COLO668 (cell line): Measurements from ENCODE around the gene CTNNA1.

Experiments used
- DNase-seq: peaks from one replicate; lab custom pipeline; 2025; ENCODE audit not compliant: unreplicated experiment; lab: John Stamatoyannopoulos, UW

The CTNNA1 gene

DNA sequence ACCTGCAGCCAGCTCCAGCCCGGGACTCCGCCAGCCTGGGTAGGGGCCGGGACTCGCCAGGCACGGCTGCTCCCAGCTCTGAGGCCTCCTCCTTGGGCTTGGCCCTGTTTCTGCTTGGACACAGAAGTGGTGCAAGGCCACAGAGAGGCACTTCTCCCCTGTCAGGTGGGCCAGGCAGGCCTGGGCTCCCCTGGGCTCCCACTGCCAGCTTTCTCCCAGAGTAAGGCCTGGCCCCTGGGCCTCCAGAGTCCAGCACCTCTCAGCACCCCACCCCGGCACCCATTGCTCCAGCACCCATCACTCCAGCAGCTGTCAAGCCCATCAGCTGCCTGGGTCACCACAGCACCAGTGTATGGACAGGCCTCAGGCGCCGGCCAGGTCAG, 193.0 kb downstream of the CTNNA1 start:
- DNase-seq = no peak

DNA sequence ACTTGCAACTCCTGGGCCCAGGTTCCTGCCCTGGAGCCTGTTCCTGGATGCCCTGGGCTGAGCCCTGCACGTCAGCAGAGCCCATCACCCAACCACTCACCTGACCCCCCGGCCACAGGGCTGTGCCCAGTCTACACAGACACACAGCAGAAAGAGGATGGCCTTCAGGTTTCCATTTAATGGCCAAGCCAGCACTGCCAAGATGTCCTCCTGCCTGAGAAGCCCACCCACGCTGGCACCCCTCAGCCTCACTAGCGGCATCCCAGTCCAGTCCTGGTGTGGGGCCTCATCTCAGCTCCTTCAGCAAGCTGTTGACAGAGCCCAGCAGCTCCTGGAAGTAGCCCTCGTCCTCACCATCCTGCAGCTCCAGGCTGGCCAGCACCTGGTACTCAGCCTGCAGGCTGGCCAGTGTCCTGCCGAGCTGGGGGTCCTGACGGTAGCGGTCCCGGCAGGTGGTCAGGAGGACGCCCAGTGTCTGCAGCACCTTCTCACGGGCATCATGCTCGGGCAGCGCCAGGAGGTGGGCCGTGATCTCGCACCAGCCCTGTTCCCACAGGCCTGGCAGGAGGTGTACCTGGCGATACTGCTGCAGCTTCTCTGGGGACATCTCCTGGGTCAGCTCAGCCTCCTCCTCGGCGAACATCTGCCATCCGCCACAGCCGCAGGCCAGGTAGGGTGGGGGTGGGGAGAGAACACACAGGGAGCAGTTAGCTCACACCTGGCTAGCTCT, 193.8 kb downstream of the CTNNA1 start:
- DNase-seq = no peak

GRCh38 chr5:138947780-138948179, 194.6 kb downstream of the CTNNA1 start:
- DNase-seq = no peak

DNA sequence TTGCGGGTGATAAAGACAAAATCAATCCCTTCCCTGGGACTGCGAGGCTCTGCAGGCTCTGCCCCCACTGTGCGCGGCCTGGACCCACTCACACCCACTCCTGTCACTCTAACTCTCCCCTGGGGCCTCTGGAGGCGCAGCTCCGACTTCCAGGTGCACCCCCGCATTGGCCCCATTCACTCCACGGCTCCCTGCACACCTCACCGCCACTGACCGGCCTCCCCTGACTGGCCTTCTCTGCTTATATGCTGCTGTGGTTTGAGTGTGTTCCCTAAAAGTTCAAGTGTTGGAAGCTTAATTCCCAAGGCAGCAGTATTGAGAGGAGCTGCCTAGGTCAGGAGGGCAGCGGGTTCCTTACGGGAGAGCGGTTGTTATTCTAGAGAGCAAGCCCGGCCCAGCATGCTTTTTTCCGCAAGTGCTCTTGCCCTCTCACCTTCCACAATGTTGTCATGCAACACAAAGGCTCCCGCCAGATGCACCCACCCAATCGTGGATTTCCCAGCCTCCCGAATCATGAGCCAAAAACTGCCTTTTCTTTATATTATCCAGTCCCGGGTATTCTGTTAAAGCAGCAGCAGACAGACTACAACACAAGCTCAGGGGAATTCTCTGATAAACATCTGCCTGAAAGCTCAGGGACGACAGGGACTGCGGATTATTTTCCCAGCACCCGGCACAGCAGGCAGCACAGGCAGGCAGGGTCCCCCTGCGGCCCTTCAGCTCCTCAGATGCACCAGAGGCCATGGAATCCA, 195.4 kb downstream of the CTNNA1 start:
- DNase-seq = no peak

DNA sequence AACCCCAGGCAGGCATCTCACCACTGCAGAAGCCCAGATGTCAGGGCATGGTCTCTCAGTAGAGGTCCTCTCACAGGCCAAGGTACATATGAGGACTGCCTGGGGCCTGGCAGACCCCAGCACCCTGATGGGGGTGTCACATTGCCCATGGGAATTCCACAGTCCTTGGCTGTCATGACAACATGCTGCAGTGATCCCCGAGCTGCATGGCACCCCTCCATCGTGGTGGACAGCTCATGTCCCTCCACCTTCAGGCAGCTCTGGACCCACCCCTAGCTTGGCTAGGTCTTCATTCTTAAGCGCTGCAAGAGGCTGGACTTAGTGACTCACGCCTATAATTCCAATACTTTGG, 196.0 kb downstream of the CTNNA1 start:
- no peak for DNase-seq

GRCh38 chr5:138949988-138950387, 196.8 kb downstream of the CTNNA1 start:
- no peak for DNase-seq

DNA sequence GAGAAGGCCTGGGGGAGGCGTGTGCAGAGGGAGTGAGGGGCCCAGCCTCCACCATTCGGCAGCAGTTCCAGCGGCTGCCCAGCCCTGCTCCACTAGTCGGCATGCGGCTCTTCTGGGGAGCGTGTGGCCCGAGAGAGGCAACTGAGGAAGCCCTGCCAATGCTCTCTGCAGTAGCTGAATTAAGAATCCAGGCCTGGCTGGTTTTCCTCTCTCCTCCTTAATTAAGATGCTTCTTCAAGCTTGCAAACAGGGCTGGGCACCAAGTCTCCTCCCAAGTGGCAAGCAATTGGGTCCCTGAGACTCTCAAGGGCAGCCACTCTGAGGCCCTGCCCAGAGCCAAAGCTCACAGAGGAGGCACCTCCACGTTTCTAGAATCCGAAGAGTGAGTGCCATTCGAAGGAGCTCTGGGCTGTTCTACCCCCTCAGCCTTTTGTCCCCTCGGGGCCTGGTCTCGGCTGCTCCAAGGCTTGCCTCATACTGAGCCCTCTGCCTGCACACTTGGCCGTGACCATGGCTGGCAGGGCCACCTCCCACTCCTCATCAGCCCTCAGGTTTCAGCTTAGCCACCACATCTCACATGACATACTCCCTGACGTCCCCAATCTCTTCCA, 197.3 kb downstream of the CTNNA1 start:
- no peak for DNase-seq

DNA sequence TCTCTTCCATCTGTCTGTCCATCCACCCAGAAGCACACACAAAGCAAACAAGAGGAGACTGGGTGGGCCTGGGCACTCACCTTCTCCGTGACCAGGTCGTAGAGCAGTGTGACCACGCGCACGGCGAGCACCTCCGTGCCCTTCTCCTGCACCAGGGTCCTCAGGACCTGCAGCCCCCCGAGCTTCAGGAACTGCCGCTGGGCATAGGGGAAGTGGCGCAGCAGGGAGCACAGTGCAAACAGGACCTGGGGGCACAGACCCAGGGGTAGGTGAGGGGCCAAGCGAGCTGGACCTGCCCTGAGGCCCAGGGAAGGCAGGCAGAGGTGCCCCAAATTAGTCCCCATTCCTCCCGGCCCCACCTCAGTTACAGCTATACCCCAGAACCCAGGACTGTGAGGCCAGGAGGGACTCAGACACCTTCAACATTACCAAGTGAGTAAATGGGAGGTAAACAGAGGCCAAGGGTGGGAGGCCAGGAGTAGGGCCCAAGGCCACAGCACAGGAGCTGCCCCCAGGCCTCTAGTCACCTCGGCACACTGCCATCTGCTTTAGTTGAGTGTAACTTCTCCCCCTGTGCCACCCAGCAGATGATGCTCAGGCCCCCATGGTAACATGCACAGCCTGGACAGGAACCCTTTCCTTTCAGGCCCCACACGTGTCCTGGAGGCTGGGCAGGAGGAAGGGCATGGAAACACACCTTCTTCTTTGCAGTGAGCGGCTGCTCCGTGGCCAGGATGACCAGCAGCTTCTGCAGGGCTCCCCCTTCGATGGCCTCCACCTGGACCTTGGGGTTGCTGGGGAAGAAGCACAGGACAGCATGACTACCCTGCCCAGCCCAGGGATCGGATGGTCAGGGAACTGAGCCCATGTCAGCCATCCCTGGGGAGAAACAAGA, 198.1 kb downstream of the CTNNA1 start:
- no peak for DNase-seq

GRCh38 chr5:138951986-138952735, 198.9 kb downstream of the CTNNA1 start:
- no peak for DNase-seq

GRCh38 chr5:138952962-138953361, 199.7 kb downstream of the CTNNA1 start:
- no peak for DNase-seq

- DNase-seq = no peak
These were observed 200.4 kb downstream of the CTNNA1 start for GRCh38 chr5:138953387-138954256.

- no peak for DNase-seq
These were observed 201.2 kb downstream of the CTNNA1 start for GRCh38 chr5:138954257-138955012.

- DNase-seq = no peak
These were observed 201.9 kb downstream of the CTNNA1 start for GRCh38 chr5:138955013-138955660.

GRCh38 chr5:138955671-138956295, 202.6 kb downstream of the CTNNA1 start:
- no peak for DNase-seq

- no peak for DNase-seq
These were observed 203.6 kb downstream of the CTNNA1 start for GRCh38 chr5:138956801-138957200.

DNA sequence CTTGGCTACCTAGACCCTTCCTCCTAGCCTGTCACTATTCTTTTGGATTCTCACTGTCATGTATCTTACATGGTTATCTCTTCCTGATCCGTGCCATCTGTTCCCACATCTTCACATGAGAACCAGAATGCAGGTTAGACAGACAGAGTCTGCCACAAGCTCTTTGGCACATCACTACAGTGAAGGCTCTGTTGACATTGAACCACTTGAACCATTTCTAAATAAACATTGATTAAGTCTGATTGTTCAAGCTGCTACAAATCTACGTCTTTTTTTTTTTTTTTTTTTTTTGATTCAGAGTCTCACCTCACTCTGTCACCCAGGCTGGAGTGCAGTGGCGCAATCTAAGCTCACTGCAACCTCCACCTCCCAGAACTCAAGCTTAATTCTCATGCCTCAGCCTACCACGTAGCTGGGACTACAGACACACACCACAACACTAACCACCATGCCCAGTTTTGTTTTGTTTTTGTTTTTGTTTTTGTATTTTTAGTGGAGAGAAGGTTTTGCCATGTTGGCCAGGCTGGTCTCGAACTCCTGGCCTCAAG, 207.0 kb downstream of the CTNNA1 start:
- no peak for DNase-seq

DNA sequence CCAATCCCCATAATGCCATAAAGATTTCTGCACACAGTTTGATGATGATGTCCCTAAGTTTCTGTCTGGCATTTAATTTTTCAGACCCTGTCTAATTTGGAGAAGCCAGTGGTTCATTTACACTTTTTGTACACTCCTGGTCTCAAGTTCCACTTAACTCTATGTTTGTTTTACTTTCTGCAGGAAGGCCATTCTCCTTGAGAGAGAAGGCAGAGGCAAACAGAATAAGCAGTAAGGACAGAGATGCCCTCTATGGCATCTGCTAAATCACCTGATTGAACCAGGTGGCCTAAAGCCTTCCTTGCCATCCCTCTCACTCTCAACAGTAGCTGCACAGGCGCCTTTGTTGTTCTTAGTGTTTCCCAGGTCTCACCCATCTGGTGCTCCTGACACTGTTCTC, 208.0 kb downstream of the CTNNA1 start:
- DNase-seq = no peak

DNA sequence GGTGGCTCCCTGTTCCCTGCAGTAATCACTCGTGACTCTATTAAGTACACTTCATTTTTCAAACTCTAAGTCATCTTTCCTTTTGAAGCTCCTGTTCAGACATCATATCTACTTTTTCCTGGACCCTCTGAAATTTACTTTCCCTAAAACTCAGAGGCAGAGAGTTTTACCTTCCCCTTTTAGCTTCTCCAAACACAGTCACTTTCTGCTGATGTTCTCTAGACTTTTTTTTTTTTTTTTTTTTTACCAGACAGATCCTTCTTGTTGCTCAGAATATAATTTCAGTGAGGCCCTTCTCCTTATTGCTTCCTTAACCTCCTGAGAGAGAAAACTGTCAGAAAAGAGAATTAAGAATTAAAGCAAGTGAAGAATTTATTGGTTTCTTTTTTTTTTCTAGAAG, 208.5 kb downstream of the CTNNA1 start:
- no peak for DNase-seq
